A673 (cell line): ENCODE results near the gene BROX. TPM values are rescaled to one million over a fixed set of nuclear protein-coding genes. Genes with fewer than 3 reads are reported as not detected.
"Not testable (repeated sequence)": the region's sequence is repeated elsewhere in the genome, so short reads cannot be mapped to it uniquely, and the experiment has no call there.

Experiments
- BruUV-seq: library from RNA; stranded (reverse); fragments of 400-500 nt; replicated peaks from 2 replicates; lab custom pipeline; 2021; lab: Mats Ljungman, UMichigan
- CTCF ChIA-PET: fragments of 300-600 bp; sonication (Branson Sonifier 250); formaldehyde crosslinking; loops from one replicate; lab custom pipeline; 2022; ENCODE audit warnings: antibody characterized with exemption; lab: Charles Lee
- POLR2A ChIA-PET: fragments of 300-600 bp; sonication (Branson Sonifier 250); formaldehyde crosslinking; loops from one replicate; lab custom pipeline; 2022; ENCODE audit warnings: antibody characterized with exemption; ENCODE audit not compliant: low non-redundant PET; lab: Charles Lee
- DNase-seq: peaks from one replicate; pipeline ENCODE4 v3.0.0-alpha.2; 2015; ENCODE audit warnings: low spot score
- H3K27ac ChIP-seq: fragments of 200-600 bp; sonication (generic); 2 replicates; pipeline ENCODE4 v1.5.1; 2016; ENCODE audit warnings: mixed run types, low read depth, mild to moderate bottlenecking, mixed read lengths, antibody characterized with exemption, low read length; ENCODE audit not compliant: poor library complexity, severe bottlenecking
- H3K27me3 ChIP-seq: fragments of 200-600 bp; sonication (generic); replicated peaks from 2 replicates; pipeline ENCODE4 v1.6.1; 2017; ENCODE audit warnings: mixed run types, low read depth, mild to moderate bottlenecking, mixed read lengths, antibody characterized with exemption, low read length; ENCODE audit not compliant: insufficient read depth, poor library complexity
- H3K36me3 ChIP-seq: fragments of 200-600 bp; sonication (generic); 2 replicates; pipeline ENCODE4 v1.6.1; 2016; ENCODE audit warnings: mixed run types, mild to moderate bottlenecking, mixed read lengths, antibody characterized with exemption, low read length; ENCODE audit not compliant: insufficient read depth, poor library complexity, severe bottlenecking
- H3K4me1 ChIP-seq: fragments of 200-600 bp; sonication (generic); 2 replicates; pipeline ENCODE4 v1.6.1; 2017; ENCODE audit warnings: mixed run types, mild to moderate bottlenecking, mixed read lengths, antibody characterized with exemption, low read length; ENCODE audit not compliant: insufficient read depth, poor library complexity, severe bottlenecking
- H3K4me3 ChIP-seq: fragments of 200-600 bp; sonication (generic); 2 replicates; pipeline ENCODE4 v1.5.1; 2016; ENCODE audit warnings: low read depth, mixed run types, mild to moderate bottlenecking, mixed read lengths, low read length; ENCODE audit not compliant: poor library complexity, severe bottlenecking
- H3K9me3 ChIP-seq: fragments of 200-600 bp; sonication (generic); 2 replicates; pipeline ENCODE4 v1.6.1; 2016; ENCODE audit warnings: mixed run types, low read depth, mild to moderate bottlenecking, mixed read lengths, antibody characterized with exemption, low read length; ENCODE audit not compliant: poor library complexity, severe bottlenecking
- CTCF ChIP-seq: fragments of 300-800, 200-600 bp; sonication (generic); conservative IDR thresholded peaks from 2 replicates; pipeline ENCODE4 v1.5.1; 2017; ENCODE audit warnings: low read depth, mild to moderate bottlenecking, antibody characterized with exemption, low read length, moderate library complexity, mixed read lengths
- EZH2 ChIP-seq: fragments of 200-600 bp; sonication (generic); IDR thresholded peaks from 2 replicates; pipeline ENCODE4 v1.6.1; 2017; ENCODE audit warnings: borderline replicate concordance, low read depth, mild to moderate bottlenecking, mixed read lengths, antibody characterized with exemption, low read length; ENCODE audit not compliant: poor library complexity, severe bottlenecking
- intact Hi-C: fragments of 100-400 bp; cut with micrococcal nuclease; formaldehyde crosslinking; loops from one replicate; pipeline ENCODE4 v1.10.0; 2022; ENCODE audit not compliant: unreplicated experiment
- total RNA-seq: library from RNA; stranded (reverse); gene quantifications from 2 replicates; pipeline ENCODE4 v1.2.3, GENCODE V29; 2021

The BROX gene
- total RNA-seq, 1 experiment from 2014 or later, result 36.2 TPM

- Histone ChIP-seq H3K27me3 (no peaks in the 10 kb centered on the region), H3K4me1 (no peaks in the 10 kb centered on the region), H3K27ac (no peak overlapping the region), H3K9me3 (no peaks in the 10 kb centered on the region), H3K36me3 (no peaks in the 10 kb centered on the region), H3K4me3 (no peak overlapping the region)
- CTCF ChIA-PET, result no interaction called here
- no TSS peak for BruUV-seq
- no peak for DNase-seq
- intact Hi-C loops, result loop anchor here (10.0 kb wide), 1 partner anchor 945 kb away; no protein-coding TSS in a partner anchor
- POLR2A ChIA-PET, result no interaction called here
- TF ChIP-seq EZH2, result no peak
- TF ChIP-seq CTCF, result no peak
Observed at GRCh38 chr1:222739929-222740328, 27.6 kb downstream of the BROX start.

GRCh38 chr1:222741630-222742457, 29.5 kb downstream of the BROX start:
- intact Hi-C loops, H3K9me3 ChIP-seq, H3K27ac ChIP-seq, BruUV-seq, POLR2A ChIA-PET, DNase-seq, H3K27me3 ChIP-seq, H3K4me1 ChIP-seq, H3K36me3 ChIP-seq, CTCF ChIA-PET, H3K4me3 ChIP-seq: not testable (repeated sequence)

- peak; percentile 3 for DNase-seq
- POLR2A ChIA-PET, result no interaction called here
Observed at GRCh38 chr1:222749927-222750326, 37.6 kb downstream of the BROX start.

More at GRCh38 chr1:222749927-222750326, 37.6 kb downstream of the BROX start:
- TF ChIP-seq CTCF (no peak), EZH2 (no peak)
- H3K27me3 ChIP-seq, result no peaks in the 10 kb centered on the region
- no peak overlapping the region for H3K4me3 ChIP-seq
- CTCF ChIA-PET, result interaction anchor here (1.6 kb wide), 1 partner anchor 340 kb away, joined by 3 read pairs; no protein-coding TSS in a partner anchor
- intact Hi-C loops, result no loop called here
- H3K27ac ChIP-seq, result no peak overlapping the region
- BruUV-seq, result no TSS peak
- H3K9me3 ChIP-seq, result no peaks in the 10 kb centered on the region
- H3K4me1 ChIP-seq, result no peaks in the 10 kb centered on the region
- H3K36me3 ChIP-seq, result no peaks in the 10 kb centered on the region
